Astrocyte (in vitro differentiated cells and primary cell): ENCODE data around the gene TK2.

Experiments used
- EZH2 ChIP-seq: IDR thresholded peaks from 2 replicates; pipeline ENCODE4 v1.6.1; 2012; ENCODE audit warnings: mild to moderate bottlenecking, low read length, inconsistent platforms; ENCODE audit not compliant: insufficient read depth
- TF ChIP-seq, protein P1 (sequence below): IDR thresholded peaks from 2 replicates; pipeline ENCODE4 v1.5.1; 2011; ENCODE audit warnings: low read depth, mild to moderate bottlenecking, inconsistent platforms, low read length, moderate library complexity; ENCODE audit not compliant: insufficient read depth

DNA sequence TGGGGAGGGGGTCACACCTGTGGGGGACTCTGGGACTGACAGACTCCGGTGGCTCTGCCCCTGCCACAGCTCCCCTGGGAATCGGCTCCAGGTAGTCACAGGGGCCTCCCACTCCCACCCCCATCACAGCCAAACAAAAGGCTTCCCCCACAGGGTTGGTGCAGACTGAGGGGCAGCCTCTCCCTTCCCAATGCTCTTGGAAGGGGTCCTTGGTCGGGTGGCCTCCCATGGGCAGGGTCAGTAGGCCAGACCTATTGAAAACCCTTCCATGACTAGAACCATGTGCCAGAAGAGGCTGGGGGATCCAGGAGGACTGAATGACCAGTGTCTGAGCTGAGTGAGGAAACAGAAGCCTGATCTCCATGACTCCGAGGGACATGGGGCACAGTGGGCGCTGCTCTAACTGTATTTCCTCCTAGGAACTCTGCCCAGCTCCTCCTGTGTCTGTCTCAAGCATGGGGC lies 28.6 kb downstream of the TK2 start:
- TF ChIP-seq, protein P1, sequence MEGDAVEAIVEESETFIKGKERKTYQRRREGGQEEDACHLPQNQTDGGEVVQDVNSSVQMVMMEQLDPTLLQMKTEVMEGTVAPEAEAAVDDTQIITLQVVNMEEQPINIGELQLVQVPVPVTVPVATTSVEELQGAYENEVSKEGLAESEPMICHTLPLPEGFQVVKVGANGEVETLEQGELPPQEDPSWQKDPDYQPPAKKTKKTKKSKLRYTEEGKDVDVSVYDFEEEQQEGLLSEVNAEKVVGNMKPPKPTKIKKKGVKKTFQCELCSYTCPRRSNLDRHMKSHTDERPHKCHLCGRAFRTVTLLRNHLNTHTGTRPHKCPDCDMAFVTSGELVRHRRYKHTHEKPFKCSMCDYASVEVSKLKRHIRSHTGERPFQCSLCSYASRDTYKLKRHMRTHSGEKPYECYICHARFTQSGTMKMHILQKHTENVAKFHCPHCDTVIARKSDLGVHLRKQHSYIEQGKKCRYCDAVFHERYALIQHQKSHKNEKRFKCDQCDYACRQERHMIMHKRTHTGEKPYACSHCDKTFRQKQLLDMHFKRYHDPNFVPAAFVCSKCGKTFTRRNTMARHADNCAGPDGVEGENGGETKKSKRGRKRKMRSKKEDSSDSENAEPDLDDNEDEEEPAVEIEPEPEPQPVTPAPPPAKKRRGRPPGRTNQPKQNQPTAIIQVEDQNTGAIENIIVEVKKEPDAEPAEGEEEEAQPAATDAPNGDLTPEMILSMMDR = no peak
- no peak for TF ChIP-seq EZH2
